HUDEP-2 (cell line): ENCODE data around the gene TXNL4B.

Experiments used
- DNase-seq, 76 experiments: peaks; one replicate each; lab custom pipeline; 2025; ENCODE audit not compliant: unreplicated experiment in 76 of 76; lab: John Stamatoyannopoulos, UW

The TXNL4B gene

DNA sequence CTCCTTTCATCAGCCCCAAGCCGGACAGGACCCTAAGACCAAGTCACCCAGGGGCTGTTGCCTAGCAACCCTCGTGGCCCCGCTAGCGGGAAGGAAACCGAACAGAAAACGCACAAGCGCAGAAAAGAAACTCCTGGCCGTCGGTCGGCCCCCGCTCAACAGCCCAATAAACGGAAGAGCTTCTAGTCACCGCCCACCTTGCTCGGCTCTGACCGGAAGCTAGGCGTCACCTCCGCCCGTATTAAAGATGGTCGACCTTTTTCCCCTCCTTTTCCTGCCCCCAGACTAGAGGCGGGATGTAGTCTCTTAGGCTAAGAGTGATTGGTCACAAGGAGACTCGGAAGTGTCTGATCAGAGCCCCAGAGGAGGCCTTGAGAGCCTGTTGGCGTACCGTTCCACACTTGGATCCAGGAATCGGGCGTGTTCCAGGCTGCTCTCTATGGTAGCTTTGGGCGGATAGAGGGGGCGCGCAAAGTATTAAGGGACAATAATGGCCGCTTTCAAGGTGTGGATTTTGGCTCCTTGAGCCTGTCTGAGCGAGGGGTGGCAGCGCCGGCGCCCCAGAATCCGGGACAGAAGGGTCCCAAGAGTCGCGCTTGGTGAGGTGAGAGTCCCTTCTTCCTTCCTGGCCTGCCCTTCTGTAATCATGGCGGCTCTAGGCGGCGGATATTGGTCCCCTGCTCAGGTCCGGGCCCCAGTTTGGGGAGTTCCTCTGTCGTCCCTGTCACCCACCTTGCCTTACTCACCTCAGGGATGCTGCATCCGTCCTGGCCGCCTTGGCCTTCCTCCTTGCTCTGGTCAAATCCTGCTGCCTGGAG lies at the start of gene TXNL4B, which contains the start of gene DHX38:
Gene TXNL4B (minus strand): TSS at position 173 of the 818 bp plus-strand sequence. CDS start 2,871 bp downstream, outside the sequence.
Gene DHX38 (plus strand): TSS at position 400 of the 818 bp plus-strand sequence. CDS start 2,311 bp downstream, outside the sequence.
- peak; percentile 18 to 98 (median 91) for DNase-seq

DNA sequence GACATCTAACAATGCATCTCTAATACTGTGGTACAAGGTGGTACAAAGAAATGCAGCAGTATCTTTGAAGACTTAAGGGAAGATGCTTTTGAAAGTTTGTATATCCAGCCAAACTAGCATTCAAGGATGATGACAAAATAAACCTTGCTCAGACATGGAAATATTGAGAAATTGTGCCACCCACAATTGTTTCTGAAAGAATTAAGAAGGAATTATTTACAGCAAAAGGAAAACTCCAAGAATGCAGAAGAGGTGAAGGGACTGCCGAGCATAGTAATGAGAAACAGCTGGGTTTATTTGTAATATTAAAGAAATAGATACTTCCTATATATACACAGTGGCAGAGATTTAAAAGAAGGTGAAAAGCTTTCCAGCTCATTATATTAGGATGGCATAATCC lies 49.1 kb upstream of the TXNL4B start:
- DNase-seq, result no peak

GRCh38 chr16:72139908-72140307 lies 46.5 kb upstream of the TXNL4B start:
- no peak for DNase-seq

DNA sequence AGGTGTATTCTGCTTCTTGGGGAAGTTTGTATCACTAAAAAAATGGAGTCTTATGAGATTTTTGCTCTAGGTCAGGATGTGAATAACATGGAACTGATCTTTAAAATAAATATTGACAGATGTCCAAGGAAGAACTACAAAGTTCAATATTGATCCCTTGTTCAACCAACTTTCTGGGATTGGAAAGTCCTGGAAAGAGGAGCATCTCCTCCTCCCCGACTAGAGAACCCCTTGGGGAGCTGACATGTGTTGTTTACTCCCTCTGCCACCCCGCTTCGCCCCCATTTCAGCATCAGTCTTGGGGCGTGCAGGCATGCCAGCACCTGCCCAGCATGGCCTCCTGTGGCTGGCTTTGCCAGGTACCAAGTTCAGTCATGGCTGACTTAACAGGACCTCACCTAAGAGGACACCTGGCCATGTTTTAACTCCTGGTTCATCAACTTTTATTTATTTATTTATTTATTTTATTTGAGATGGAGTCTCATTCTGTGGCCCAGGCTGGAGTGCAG lies 44.7 kb upstream of the TXNL4B start:
- DNase-seq, result no peak

DNA sequence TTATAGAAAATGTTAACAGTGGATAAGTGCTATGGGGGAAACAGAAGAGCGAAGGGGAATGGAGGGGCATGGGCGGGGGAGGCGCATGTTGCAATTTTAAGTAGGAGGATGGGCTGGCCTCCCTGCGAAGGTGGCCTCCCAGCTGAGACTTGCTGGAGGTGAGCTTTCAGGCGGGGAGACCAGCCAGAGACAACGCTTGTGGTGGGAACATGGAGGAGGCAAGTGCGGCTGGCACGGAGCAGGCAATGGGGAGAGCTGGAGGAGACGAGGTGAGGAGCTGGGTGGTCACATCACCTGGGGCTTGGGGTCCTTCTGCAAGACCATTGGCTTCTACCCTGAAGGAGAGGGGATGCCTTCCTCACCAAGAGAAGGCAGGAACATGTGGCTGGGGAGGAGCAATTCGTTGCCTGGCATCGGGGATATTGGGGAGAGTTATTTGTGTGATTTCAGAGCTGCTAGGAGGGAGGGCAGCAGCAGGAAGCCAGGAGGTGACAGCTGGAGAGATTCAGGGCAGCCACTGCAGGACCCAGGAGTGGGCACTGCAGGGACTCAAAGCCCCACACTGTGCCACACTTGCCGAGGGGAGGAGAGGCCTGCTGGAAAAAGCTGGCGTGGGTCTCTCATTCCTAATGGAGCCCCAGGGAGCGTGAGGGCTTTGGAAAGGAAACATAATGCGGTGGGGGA lies 44.1 kb upstream of the TXNL4B start:
- no peak for DNase-seq

DNA sequence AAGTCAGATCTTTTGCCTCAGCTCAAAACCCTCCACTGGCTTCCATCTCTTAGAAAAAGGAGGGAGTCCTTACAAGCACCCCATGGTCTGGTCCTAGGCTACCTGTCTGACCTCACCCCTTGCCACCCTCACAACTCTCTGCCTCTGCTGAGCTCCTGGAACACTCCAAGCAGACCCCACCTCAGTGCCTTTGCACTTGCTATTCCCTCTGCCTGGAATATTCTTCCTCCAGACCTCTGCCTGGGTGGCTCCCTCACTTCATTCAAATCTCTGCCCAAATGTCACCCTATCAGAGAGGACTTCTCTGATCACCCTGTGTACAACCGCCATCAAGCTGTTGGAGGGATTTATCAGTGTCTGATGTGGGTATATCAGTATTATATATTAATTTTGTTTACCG lies 41.1 kb upstream of the TXNL4B start:
- no peak for DNase-seq

DNA sequence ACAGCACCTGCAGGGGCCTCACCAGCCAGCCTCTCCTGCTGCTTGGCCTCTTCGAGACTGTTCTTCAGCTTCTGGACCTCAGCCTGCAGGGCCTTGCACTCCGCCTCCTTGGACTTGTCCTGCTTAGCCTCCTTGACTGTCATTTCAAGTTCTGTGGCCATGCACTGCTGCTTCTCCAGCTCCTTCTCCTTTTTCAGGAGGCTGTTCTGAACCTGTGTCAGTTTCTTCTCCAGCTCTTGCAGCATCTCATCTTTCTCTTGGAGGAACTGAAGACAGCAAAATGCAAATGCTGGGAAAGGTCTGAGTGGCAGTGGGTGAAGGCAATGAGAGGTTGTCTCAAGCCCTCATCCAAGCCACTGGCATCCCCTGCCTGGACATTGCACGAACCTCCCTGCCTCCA lies 39.3 kb upstream of the TXNL4B start:
- DNase-seq, result no peak

- no peak for DNase-seq
Measured at GRCh38 chr16:72131036-72131435, 37.6 kb upstream of the TXNL4B start.

DNA sequence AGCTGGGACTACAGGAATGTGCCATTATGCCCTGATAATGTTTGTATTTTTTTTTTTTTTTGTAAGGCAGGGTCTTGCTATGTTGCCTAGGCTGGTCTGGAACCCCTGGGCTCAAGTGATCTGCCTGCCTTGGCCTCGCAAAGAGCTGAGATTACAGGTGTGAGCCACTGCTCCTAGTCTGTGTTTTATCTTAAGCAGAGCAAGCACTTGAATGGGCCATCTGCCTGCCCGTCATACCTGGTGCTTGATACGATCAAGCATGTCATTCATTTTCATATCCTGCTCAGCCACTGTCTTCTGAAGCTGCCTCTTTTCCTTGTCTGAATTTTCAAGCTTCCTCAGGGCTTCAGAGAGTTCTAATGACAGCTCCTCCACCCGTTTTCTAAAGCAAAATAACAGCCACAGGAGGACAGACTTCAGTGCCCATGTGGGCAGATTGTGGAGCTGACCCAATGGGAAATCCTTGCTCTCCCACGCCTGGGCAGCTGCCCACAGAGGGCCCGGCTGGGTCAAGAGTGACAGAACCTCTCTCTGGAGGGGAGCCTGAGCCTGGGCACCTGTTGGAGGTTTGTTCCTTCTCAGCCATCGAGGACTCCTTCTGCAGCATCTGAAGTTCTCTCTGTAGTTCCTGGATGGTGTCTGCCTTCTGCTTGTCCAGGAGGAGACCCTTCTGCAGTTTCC lies 36.7 kb upstream of the TXNL4B start:
- DNase-seq, result no peak

DNA sequence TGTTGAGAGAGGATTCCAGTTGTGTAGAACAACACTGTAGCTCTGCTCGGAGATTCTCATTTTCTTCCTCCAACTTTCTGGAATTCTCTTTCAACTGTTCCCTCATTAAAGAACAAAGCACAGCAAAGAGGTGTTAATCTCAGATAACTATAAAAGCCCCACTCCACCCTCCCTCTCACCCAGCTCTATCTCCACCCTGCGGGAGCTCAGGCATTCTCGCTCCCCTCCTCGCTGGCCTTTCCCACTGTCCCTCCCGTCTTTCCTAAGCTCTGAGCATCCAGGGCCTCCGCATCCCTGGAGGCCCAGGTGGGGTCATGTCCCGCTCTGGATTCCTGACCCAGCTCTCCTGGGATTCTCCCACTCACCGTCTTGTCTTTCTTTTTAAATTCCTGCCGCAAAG lies 35.3 kb upstream of the TXNL4B start:
- DNase-seq, result no peak

DNA sequence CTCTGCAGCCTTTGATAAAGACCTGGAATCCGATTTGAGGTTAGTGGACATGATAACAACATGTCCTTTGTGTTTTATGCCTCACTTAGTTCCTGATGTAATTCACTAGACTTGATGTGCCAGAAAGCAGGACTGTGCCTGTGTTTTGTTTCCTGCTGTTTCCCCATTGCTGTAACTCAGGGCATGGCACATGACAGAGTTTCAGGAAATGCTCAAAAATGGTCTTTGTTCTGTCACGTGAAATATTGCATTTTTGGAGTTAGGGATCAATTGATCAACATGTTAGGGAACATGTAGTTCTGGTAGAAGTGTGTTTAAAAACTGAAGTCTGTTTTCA lies 33.0 kb upstream of the TXNL4B start:
- peak in 3 of 76 experiments; percentile 3 to 14 (median 4) for DNase-seq

- no peak for DNase-seq
Measured at GRCh38 chr16:72125635-72126428, 32.4 kb upstream of the TXNL4B start.

- DNase-seq, result peak in 59 of 76 experiments; percentile 4 to 64 (median 37)
Measured at GRCh38 chr16:72124761-72125634, 31.6 kb upstream of the TXNL4B start.

GRCh38 chr16:72124148-72124547 lies 30.7 kb upstream of the TXNL4B start:
- DNase-seq, result no peak

GRCh38 chr16:72123426-72123825 lies 30.0 kb upstream of the TXNL4B start:
- no peak for DNase-seq

GRCh38 chr16:72122916-72123315 lies 29.5 kb upstream of the TXNL4B start:
- DNase-seq, result no peak

GRCh38 chr16:72122308-72122707 lies 28.9 kb upstream of the TXNL4B start:
- no peak for DNase-seq

- DNase-seq, result no peak
Measured at GRCh38 chr16:72120026-72120425, 26.6 kb upstream of the TXNL4B start.

DNA sequence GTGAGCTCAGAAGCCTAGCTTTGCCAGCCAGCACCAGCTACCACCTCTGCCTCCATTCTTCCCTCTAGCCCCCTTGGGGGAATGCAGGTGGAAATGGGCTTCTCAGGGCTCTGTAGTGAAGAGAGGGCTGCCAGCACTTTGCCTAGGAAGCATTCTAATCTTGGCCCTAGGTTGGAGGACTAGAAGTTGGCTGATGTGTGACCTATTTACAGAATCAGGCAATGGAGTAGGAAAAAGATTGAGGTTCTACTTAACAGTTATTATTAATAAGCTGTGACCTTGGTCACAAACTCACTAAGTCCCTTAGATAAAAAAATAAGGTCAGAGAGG lies 20.2 kb upstream of the TXNL4B start:
- DNase-seq, result no peak
